H1 (cell line): ENCODE measurements around the gene CNNM3. TPM values are rescaled to one million over a fixed set of nuclear protein-coding genes. Genes with fewer than 3 reads are reported as not detected.

Experiments used
- CTCF ChIA-PET: fragments of 300-600 bp; sonication (Branson Sonifier 250); formaldehyde crosslinking; loops from one replicate; lab custom pipeline; 2021; ENCODE audit not compliant: partially characterized antibody; lab: Charles Lee
- POLR2A ChIA-PET: fragments of 300-600 bp; sonication (Branson Sonifier 250); formaldehyde crosslinking; loops from one replicate; lab custom pipeline; 2021; ENCODE audit warnings: inconsistent platforms; ENCODE audit not compliant: partially characterized antibody; lab: Charles Lee
- DNase-seq, 2 experiments: peaks; one replicate each; pipeline versions ENCODE4 v3.0.0 to v3.0.0-alpha.2; 2010 to 2022; ENCODE audit warnings: low spot score in 2 of 2, low read depth in 1 of 2, mixed read lengths in 1 of 2
- FAIRE-seq: peaks from 2 replicates; lab custom pipeline; 2011; peaks lifted over from hg19 to GRCh38; lab: Jason Lieb, UNC
- H2AFZ ChIP-seq: 2 replicates; pipeline ENCODE4 v1.8.1; 2012; ENCODE audit warnings: low read length, inconsistent platforms
- H2AK5ac ChIP-seq: 2 replicates; pipeline ENCODE4 v1.6.1; 2013; ENCODE audit warnings: low read depth, low read length
- H2BK120ac ChIP-seq: replicated peaks from 2 replicates; pipeline ENCODE3; 2013; ENCODE audit warnings: low read depth, low read length, inconsistent platforms
- H2BK12ac ChIP-seq: 2 replicates; pipeline ENCODE4 v1.6.1; 2013; ENCODE audit warnings: low read depth, low read length
- H2BK15ac ChIP-seq: 2 replicates; pipeline ENCODE4 v1.6.1; 2013; ENCODE audit warnings: low read length
- H2BK20ac ChIP-seq: 2 replicates; pipeline ENCODE4 v1.6.1; 2013; ENCODE audit warnings: low read length
- H2BK5ac ChIP-seq: 2 replicates; pipeline ENCODE4 v1.6.1; 2013; ENCODE audit warnings: low read depth, low read length
- H3K14ac ChIP-seq: 2 replicates; pipeline ENCODE4 v1.6.1; 2013; ENCODE audit warnings: inconsistent platforms; ENCODE audit not compliant: insufficient read length
- H3K18ac ChIP-seq: 2 replicates; pipeline ENCODE4 v1.6.1; 2013; ENCODE audit warnings: low read length; ENCODE audit errors: extremely low read depth
- H3K23ac ChIP-seq: 2 replicates; pipeline ENCODE4 v1.6.1; 2013; ENCODE audit warnings: inconsistent platforms; ENCODE audit not compliant: insufficient read length
- H3K23me2 ChIP-seq: 2 replicates; pipeline ENCODE4 v1.6.1; 2013; ENCODE audit warnings: low read depth, low read length
- H3K27ac ChIP-seq: 2 replicates; pipeline ENCODE4 v1.6.1; 2011; ENCODE audit warnings: low read depth, low read length, inconsistent platforms
- H3K27me3 ChIP-seq, 4 experiments: replicated peaks in 1 of 4; 1 replicate in 1 of 4; 2 replicates in 3 of 4; pipeline versions ENCODE4 v1.6.1 to v1.8.1; 2011 to 2013; ENCODE audit warnings: low read length in 3 of 4, mild to moderate bottlenecking in 3 of 4, inconsistent platforms in 2 of 4, mixed read lengths in 2 of 4, moderate library complexity in 1 of 4; ENCODE audit not compliant: control insufficient read depth in 3 of 4, insufficient read depth in 3 of 4; ENCODE audit errors: extremely low read depth in 1 of 4
- H3K36me3 ChIP-seq, 4 experiments: 2 replicates each; pipeline versions ENCODE4 v1.6.1 to v1.8.1; 2011 to 2013; ENCODE audit warnings: mild to moderate bottlenecking in 4 of 4, low read length in 3 of 4, moderate library complexity in 2 of 4, control low read depth in 1 of 4, inconsistent platforms in 1 of 4; ENCODE audit not compliant: insufficient read depth in 4 of 4, control insufficient read depth in 2 of 4
- H3K4ac ChIP-seq: replicated peaks from 2 replicates; pipeline ENCODE3; 2013; ENCODE audit warnings: low read length, low read depth, mixed read lengths, inconsistent platforms; ENCODE audit not compliant: insufficient read length
- H3K4me1 ChIP-seq, 4 experiments: replicated peaks in 1 of 4; 1 replicate in 1 of 4; 2 replicates in 3 of 4; pipeline versions ENCODE4 v1.6.1 to v1.8.1; 2011 to 2013; ENCODE audit warnings: low read length in 3 of 4, inconsistent platforms in 2 of 4, mixed read lengths in 1 of 4; ENCODE audit not compliant: insufficient read depth in 4 of 4, control insufficient read depth in 3 of 4
- H3K4me2 ChIP-seq, 2 experiments: 2 replicates each; pipeline versions ENCODE4 v1.6.1 to v1.8.1; 2011 to 2013; ENCODE audit warnings: low read depth in 2 of 2, low read length in 2 of 2, control low read depth in 1 of 2, inconsistent platforms in 1 of 2, mild to moderate bottlenecking in 1 of 2; ENCODE audit not compliant: insufficient read depth in 1 of 2
- H3K4me3 ChIP-seq, 4 experiments: fragments of 200-600, 300-600 bp in 1 of 4; sonication (generic), shearing (Covaris generic), sonication (Bioruptor Twin) in 1 of 4; 2 replicates each; pipeline versions ENCODE4 v1.5.1 to v1.8.1; 2011 to 2016; ENCODE audit warnings: low read length in 4 of 4, low read depth in 3 of 4, control low read depth in 2 of 4, inconsistent platforms in 2 of 4, mild to moderate bottlenecking in 2 of 4, mixed read lengths in 1 of 4, moderate library complexity in 1 of 4; ENCODE audit not compliant: insufficient read depth in 2 of 4; ENCODE audit errors: extremely low read depth in 1 of 4
- H3K56ac ChIP-seq: replicated peaks from 2 replicates; pipeline ENCODE3; 2013; ENCODE audit warnings: low read depth, mild to moderate bottlenecking, mixed read lengths, low read length, inconsistent platforms; ENCODE audit not compliant: insufficient read length
- H3K79me1 ChIP-seq: 2 replicates; pipeline ENCODE4 v1.6.1; 2013; ENCODE audit warnings: low read depth, low read length, control low read depth
- H3K79me2 ChIP-seq, 2 experiments: 2 replicates each; pipeline versions ENCODE4 v1.6.1 to v1.8.1; 2012 to 2013; ENCODE audit warnings: low read length in 2 of 2, mild to moderate bottlenecking in 2 of 2, inconsistent platforms in 1 of 2; ENCODE audit not compliant: insufficient read depth in 2 of 2, control insufficient read depth in 1 of 2
- H3K9ac ChIP-seq, 4 experiments: replicated peaks in 1 of 4; 1 replicate in 1 of 4; 2 replicates in 3 of 4; pipeline versions ENCODE4 v1.6.1 to v1.8.1; 2011 to 2013; ENCODE audit warnings: low read depth in 3 of 4, low read length in 3 of 4, control low read depth in 2 of 4, mild to moderate bottlenecking in 2 of 4, moderate library complexity in 2 of 4, inconsistent platforms in 1 of 4; ENCODE audit errors: extremely low read depth in 1 of 4
- H3K9me3 ChIP-seq, 2 experiments: 2 replicates each; pipeline versions ENCODE4 v1.6.1 to v1.8.1; 2012 to 2013; ENCODE audit warnings: mild to moderate bottlenecking in 2 of 2, moderate library complexity in 2 of 2, control low read depth in 1 of 2, inconsistent platforms in 1 of 2, low read depth in 1 of 2, low read length in 1 of 2, mixed read lengths in 1 of 2; ENCODE audit not compliant: insufficient read depth in 2 of 2
- H4K20me1 ChIP-seq, 2 experiments: replicated peaks in 1 of 2; 2 replicates each; pipeline versions ENCODE3 to v1.8.1; 2011 to 2013; ENCODE audit warnings: inconsistent platforms in 2 of 2, low read length in 2 of 2, mild to moderate bottlenecking in 1 of 2; ENCODE audit not compliant: insufficient read depth in 2 of 2, control insufficient read depth in 1 of 2
- H4K5ac ChIP-seq: 2 replicates; pipeline ENCODE4 v1.6.1; 2013; ENCODE audit warnings: low read length, low read depth, mixed read lengths, inconsistent platforms; ENCODE audit not compliant: insufficient read length
- H4K8ac ChIP-seq: 2 replicates; pipeline ENCODE4 v1.8.0; 2013; ENCODE audit warnings: mild to moderate bottlenecking, moderate library complexity, low read length, inconsistent platforms; ENCODE audit not compliant: insufficient read depth; ENCODE audit errors: extremely low read depth
- H4K91ac ChIP-seq: replicated peaks from 2 replicates; pipeline ENCODE3; 2013; ENCODE audit warnings: low read length, mixed read lengths, inconsistent platforms; ENCODE audit not compliant: insufficient read length
- CBX5 ChIP-seq: fragments of 300-800, 300-1000 bp; sonication (generic); IDR thresholded peaks from 2 replicates; pipeline ENCODE4 v1.7.1; 2016; ENCODE audit warnings: antibody characterized with exemption, low read length, low read depth
- EGR1 ChIP-seq: IDR thresholded peaks from 2 replicates; pipeline ENCODE4 v1.6.1; 2011; ENCODE audit warnings: low read depth, low read length, borderline replicate concordance
- FOSL1 ChIP-seq: IDR thresholded peaks from 2 replicates; pipeline ENCODE4 v1.6.1; 2011; ENCODE audit warnings: mild to moderate bottlenecking, low read depth, low read length, moderate library complexity; ENCODE audit not compliant: insufficient read depth
- GABPA ChIP-seq: IDR thresholded peaks from 2 replicates; pipeline ENCODE4 v1.6.1; 2011; ENCODE audit warnings: mild to moderate bottlenecking, low read length, moderate library complexity, borderline replicate concordance; ENCODE audit not compliant: insufficient read depth
- HDAC6 ChIP-seq: IDR thresholded peaks from one replicate; pipeline ENCODE4 v1.7.1; 2012; ENCODE audit warnings: low read depth, mild to moderate bottlenecking, inconsistent platforms, low read length, moderate library complexity
- NRF1 ChIP-seq: IDR thresholded peaks from 2 replicates; pipeline ENCODE4 v1.6.1; 2011; ENCODE audit warnings: mild to moderate bottlenecking, low read depth, low read length, improper control_type of control experiment
- RFX5 ChIP-seq: IDR thresholded peaks from 2 replicates; pipeline ENCODE4 v1.6.1; 2011; ENCODE audit warnings: low read depth, low read length, improper control_type of control experiment, borderline replicate concordance
- RNF2 ChIP-seq: fragments of 200-900, 300-1000 bp; sonication (generic); IDR thresholded peaks from 2 replicates; pipeline ENCODE4 v1.7.1; 2016; ENCODE audit warnings: borderline replicate concordance, low read depth, mild to moderate bottlenecking, antibody characterized with exemption, low read length; ENCODE audit not compliant: poor library complexity, severe bottlenecking; ENCODE audit errors: missing control alignments
- SIN3A ChIP-seq, 2 experiments: IDR thresholded peaks in 1 of 2; conservative IDR thresholded peaks in 1 of 2; 2 replicates each; pipeline ENCODE4 v1.6.1; 2011 to 2012; ENCODE audit warnings: low read length in 2 of 2, improper control_type of control experiment in 1 of 2, low read depth in 1 of 2, mild to moderate bottlenecking in 1 of 2
- TCF12 ChIP-seq: IDR thresholded peaks from 2 replicates; pipeline ENCODE4 v1.6.1; 2011; ENCODE audit warnings: low read depth, mild to moderate bottlenecking, low read length
- WGBS, 2 experiments: shearing (Covaris generic) in 1 of 2; methylation state at CpG; one replicate each; pipeline versions ENCODE4 v1.1.6 to v1.1.7; 2013 to 2015; ENCODE audit warnings: low lambda C conversion rate in 2 of 2, mixed read lengths in 2 of 2, inconsistent platforms in 1 of 2, low coverage in 1 of 2, missing lambda C conversion rate in 1 of 2; ENCODE audit not compliant: insufficient replicate concordance in 2 of 2, insufficient coverage in 1 of 2, insufficient read length in 1 of 2; ENCODE audit errors: extremely low coverage in 1 of 2, missing lambda C conversion rate in 1 of 2; 5-methylcytosine and 5-hydroxymethylcytosine counted together
- polyA plus RNA-seq, 7 experiments: library from polyadenylated mRNA; depleted of rRNA in 3 of 7; stranded (reverse) in 5 of 7; unstranded in 2 of 7; fragments of >200 nt in 5 of 7; fragments of 200-250 nt in 2 of 7; gene quantifications; 1 replicate in 5 of 7; 2 replicates in 1 of 7; 4 replicates in 1 of 7; pipeline versions ENCODE4 v1.2.1 to v1.2.3, GENCODE V29; 2011 to 2013; ENCODE audit warnings: missing spikeins in 2 of 7, mixed read lengths in 2 of 7
- total RNA-seq: library from RNA; stranded (reverse); fragmentation: NEBNext Ultra II Directional; extraction: Animal tissue kit (Norgen Biotek cat#: 25700); gene quantifications from 2 replicates; pipeline ENCODE4 v1.2.1, GENCODE V29; 2021
- TF ChIP-seq, protein P1 (sequence below): IDR thresholded peaks from 2 replicates; pipeline ENCODE4 v1.6.1; 2011; ENCODE audit warnings: low read depth, mild to moderate bottlenecking, low read length; ENCODE audit not compliant: insufficient read depth

The CNNM3 gene
- total and polyA plus RNA-seq, 2 of the 8 experiments (the other 6 are each of a cell fraction or from before 2014, with no cell fraction given): 29.1 to 29.2 TPM

- Histone ChIP-seq H3K18ac (no peak overlapping the region), H3K23me2 (no peaks in the 10 kb centered on the region), H4K8ac (no peak overlapping the region), H4K91ac (no peak overlapping the region), H4K5ac (no peak overlapping the region), H3K27ac (no peak overlapping the region), H3K4me2 (no peak overlapping the region), H3K14ac (no peak overlapping the region), H3K79me1 (0 out of 2 replicates have a peak, but pooled peaks cover 2% of the 10 kb centered on the region), H3K27me3 (no peaks in the 10 kb centered on the region), H3K4me3 (no peak overlapping the region), H3K56ac (no peak overlapping the region), H2BK5ac (no peak overlapping the region), H2BK12ac (no peak overlapping the region), H2BK15ac (no peak overlapping the region), H2AFZ (no peak overlapping the region), H4K20me1 (no peaks in the 10 kb centered on the region), H2BK20ac (no peak overlapping the region), H3K79me2 (no peaks in the 10 kb centered on the region), H2BK120ac (no peak overlapping the region), H2AK5ac (no peak overlapping the region), H3K23ac (no peak overlapping the region), H3K4ac (no peak overlapping the region), H3K36me3 (no peaks in the 10 kb centered on the region), H3K9me3 (no peaks in the 10 kb centered on the region), H3K9ac (no peak overlapping the region), H3K4me1 (no peaks in the 10 kb centered on the region)
- WGBS, 2 experiments: 89% methylated on average over 17 of the region's 17 CpGs; no CpG with 5 or more reads in 1 of the 2 experiments
- DNase-seq: no peak
- ChIA-PET CTCF (interaction anchor here (1.6 to 2.3 kb wide), 2 partner anchors 9 to 12 kb away, joined by 3 to 14 read pairs; no protein-coding TSS in a partner anchor), POLR2A (interaction anchor here (0.6 kb wide), 1 partner anchor 54 kb away, joined by 3 read pairs; no protein-coding TSS in a partner anchor)
- no peak for FAIRE-seq
- TF ChIP-seq, protein P1, sequence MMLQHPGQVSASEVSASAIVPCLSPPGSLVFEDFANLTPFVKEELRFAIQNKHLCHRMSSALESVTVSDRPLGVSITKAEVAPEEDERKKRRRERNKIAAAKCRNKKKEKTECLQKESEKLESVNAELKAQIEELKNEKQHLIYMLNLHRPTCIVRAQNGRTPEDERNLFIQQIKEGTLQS: no peak
- TF ChIP-seq RNF2 (no peak), HDAC6 (no peak), RFX5 (no peak), FOSL1 (no peak), EGR1 (no peak), TCF12 (no peak), GABPA (no peak), CBX5 (no peak), SIN3A (conservative IDR thresholded peaks at IDR 0.05 in 1 of 2, IDR thresholded peaks at IDR 0.05 in 1 of 2; ENCODE audit: low read depth in 1 of 2, low read length in 2 of 2) (no peak), NRF1 (no peak)
Measured at GRCh38 chr2:96788442-96789244, 27.4 kb upstream of the CNNM3 start.
